Progenitor cell of endocrine pancreas (in vitro differentiated cells): ENCODE data around the gene MTUS2. TPM values are rescaled to one million over a fixed set of nuclear protein-coding genes. Genes with fewer than 3 reads are reported as not detected.

Experiments
- DNase-seq: peaks from one replicate; pipeline ENCODE4 v3.0.0; 2021; ENCODE audit warnings: low spot score; ENCODE audit not compliant: unreplicated experiment
- H3K27ac Mint-ChIP-seq: 2 replicates; pipeline ENCODE4 v1.8.0; 2021; ENCODE audit warnings: mild to moderate bottlenecking, moderate library complexity, mixed read lengths
- H3K27me3 Mint-ChIP-seq: 2 replicates; pipeline ENCODE4 v1.8.0; 2021; ENCODE audit warnings: mixed read lengths
- H3K36me3 Mint-ChIP-seq: 2 replicates; pipeline ENCODE4 v1.8.0; 2022; ENCODE audit warnings: mixed read lengths; ENCODE audit not compliant: insufficient read depth
- H3K4me1 Mint-ChIP-seq: 2 replicates; pipeline ENCODE4 v1.8.0; 2021; ENCODE audit warnings: low read depth, mixed read lengths
- H3K4me3 Mint-ChIP-seq: 2 replicates; pipeline ENCODE4 v1.8.0; 2021; ENCODE audit warnings: low read depth, mild to moderate bottlenecking, moderate library complexity, mixed read lengths
- H3K9me3 Mint-ChIP-seq: 2 replicates; pipeline ENCODE4 v1.8.0; 2021; ENCODE audit warnings: low read depth, mixed read lengths
- total RNA-seq: library from RNA; stranded (reverse); gene quantifications from 2 replicates; pipeline ENCODE4 v1.2.1, GENCODE V29; 2021
- TF ChIP-seq, protein P1 (sequence below): fragments of 200-600 bp; sonication (generic); IDR thresholded peaks from one replicate; pipeline ENCODE4 v1.5.0; 2021; ENCODE audit warnings: antibody characterized with exemption, mild to moderate bottlenecking; ENCODE audit not compliant: unreplicated experiment

MTUS2 gene
- total RNA-seq, 1 donor from 2014 or later: 9.3 TPM

DNA sequence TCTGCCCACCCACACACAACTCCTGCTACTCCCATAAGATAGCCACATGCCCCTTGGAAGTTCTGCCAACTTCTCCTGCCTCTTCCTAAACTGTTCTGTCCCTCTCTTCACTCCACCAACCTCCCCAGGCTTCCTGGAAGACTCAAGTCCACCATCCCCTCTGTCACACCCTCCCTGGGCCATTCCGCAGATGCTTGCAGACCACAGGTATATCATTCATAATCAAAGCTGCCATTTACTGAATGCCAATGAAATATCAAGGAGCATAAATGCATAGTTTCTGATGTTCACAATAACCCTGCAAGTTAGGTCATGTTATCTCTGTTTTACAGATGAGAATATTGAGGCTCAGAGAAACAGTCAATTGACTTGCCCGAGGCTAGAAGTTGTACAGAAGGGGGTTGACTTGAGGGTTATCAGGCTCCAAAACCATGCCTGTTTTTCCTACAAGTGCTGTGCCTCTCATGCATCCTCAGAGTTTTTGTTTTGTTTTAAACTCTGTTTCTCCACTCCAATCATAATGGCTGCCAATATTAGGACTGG is 639.7 kb downstream of the MTUS2 start:
- TF ChIP-seq, protein P1, sequence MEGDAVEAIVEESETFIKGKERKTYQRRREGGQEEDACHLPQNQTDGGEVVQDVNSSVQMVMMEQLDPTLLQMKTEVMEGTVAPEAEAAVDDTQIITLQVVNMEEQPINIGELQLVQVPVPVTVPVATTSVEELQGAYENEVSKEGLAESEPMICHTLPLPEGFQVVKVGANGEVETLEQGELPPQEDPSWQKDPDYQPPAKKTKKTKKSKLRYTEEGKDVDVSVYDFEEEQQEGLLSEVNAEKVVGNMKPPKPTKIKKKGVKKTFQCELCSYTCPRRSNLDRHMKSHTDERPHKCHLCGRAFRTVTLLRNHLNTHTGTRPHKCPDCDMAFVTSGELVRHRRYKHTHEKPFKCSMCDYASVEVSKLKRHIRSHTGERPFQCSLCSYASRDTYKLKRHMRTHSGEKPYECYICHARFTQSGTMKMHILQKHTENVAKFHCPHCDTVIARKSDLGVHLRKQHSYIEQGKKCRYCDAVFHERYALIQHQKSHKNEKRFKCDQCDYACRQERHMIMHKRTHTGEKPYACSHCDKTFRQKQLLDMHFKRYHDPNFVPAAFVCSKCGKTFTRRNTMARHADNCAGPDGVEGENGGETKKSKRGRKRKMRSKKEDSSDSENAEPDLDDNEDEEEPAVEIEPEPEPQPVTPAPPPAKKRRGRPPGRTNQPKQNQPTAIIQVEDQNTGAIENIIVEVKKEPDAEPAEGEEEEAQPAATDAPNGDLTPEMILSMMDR: no peak
- H3K27ac Mint-ChIP-seq: no peak overlapping the region
- H3K36me3 Mint-ChIP-seq: no peaks in the 10 kb centered on the region
- H3K27me3 Mint-ChIP-seq: no peaks in the 10 kb centered on the region
- no peak for DNase-seq
- peaks cover 10% of the 10 kb centered on the region for H3K9me3 Mint-ChIP-seq
- no peak overlapping the region for H3K4me3 Mint-ChIP-seq
- H3K4me1 Mint-ChIP-seq: no peaks in the 10 kb centered on the region

DNA sequence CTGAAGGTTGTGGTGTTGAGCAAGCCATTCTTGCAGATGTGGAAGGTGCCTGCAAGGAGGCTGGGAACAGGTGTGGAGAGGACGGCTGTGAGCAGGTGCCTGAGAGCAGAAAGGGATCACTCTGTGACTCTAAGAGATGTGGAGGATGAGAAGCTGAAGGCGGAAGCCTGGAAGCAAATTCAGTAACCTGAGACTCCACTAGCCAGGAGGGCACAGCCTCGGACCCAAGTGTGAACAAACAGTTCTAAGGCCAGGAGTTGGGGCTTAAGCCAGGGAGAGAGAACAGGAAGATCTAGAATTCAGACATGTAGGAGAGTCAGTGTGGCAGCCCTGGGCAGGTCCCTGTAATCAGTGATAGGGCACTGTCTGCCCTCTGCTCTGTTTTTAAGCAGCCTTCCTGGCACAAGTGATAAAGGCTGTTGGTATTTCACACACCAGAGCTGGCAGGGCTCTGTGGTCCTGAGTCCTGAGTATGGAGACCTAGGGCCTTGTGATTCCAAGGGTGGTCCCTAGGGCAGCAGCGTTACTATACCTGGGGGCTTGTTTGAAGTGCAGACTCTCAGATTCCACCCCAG is 644.1 kb downstream of the MTUS2 start:
- H3K27ac Mint-ChIP-seq: no peak overlapping the region
- H3K27me3 Mint-ChIP-seq: no peaks in the 10 kb centered on the region
- no peaks in the 10 kb centered on the region for H3K4me1 Mint-ChIP-seq
- H3K36me3 Mint-ChIP-seq: no peaks in the 10 kb centered on the region
- H3K9me3 Mint-ChIP-seq: peaks cover 2% of the 10 kb centered on the region
- no peak overlapping the region for H3K4me3 Mint-ChIP-seq
- TF ChIP-seq, protein P1: no peak
- no peak for DNase-seq

DNA sequence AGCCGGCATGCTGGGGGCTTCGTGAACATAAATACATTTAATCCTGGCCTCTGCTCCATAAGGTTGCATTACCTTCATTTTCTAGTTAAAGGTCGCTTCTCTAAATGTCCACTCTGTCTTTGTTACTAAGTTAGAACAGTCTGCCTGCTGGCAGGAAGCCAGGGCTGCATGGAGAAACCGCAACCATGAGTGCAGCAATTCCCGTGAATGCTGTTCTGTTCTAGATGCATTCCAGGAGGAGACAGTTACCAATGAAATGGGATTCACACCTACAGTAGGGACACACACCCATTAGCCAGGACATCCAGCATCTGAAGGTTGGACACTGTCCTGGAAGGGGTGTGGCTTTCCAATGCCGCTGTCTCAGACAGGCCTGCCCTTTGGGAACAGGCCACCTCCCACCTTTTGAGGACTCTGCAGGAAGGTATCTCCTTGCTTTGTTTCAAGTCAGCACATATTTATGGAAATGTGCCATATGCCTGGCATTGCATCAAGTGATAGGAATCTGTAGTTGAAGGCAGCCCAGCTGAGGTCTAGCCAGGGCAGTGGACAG is 645.7 kb downstream of the MTUS2 start:
- H3K9me3 Mint-ChIP-seq: peaks cover 2% of the 10 kb centered on the region
- no peaks in the 10 kb centered on the region for H3K4me1 Mint-ChIP-seq
- peaks cover 7% of the 10 kb centered on the region for H3K27me3 Mint-ChIP-seq
- no peak for DNase-seq
- TF ChIP-seq, protein P1: no peak
- H3K4me3 Mint-ChIP-seq: no peak overlapping the region
- H3K36me3 Mint-ChIP-seq: no peaks in the 10 kb centered on the region
- no peak overlapping the region for H3K27ac Mint-ChIP-seq

DNA sequence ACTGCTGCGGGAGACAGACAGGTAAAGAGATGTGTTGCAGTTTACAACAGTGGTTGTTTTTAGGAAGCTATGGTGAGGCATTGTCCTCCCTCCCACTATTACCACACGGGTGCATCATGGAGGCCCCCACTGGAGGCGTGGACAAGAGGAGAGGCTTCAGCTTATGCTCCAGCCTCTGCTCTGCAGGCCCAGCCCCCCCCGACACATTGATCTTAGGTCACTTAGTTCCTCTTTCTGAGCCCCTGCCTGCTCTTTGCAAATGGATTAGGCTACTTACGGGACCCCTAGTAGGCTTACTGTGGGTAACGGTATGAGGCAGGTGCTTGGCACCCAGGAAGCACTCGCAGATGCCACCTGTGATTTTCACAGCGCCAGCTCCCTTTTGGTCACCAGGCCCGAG is 651.4 kb downstream of the MTUS2 start:
- no peak for DNase-seq
- Mint-ChIP-seq H3K9me3 (no peaks in the 10 kb centered on the region), H3K27me3 (peaks cover 7% of the 10 kb centered on the region), H3K27ac (no peak overlapping the region), H3K36me3 (no peaks in the 10 kb centered on the region), H3K4me1 (no peaks in the 10 kb centered on the region), H3K4me3 (no peak overlapping the region)
- TF ChIP-seq, protein P1: no peak

DNA sequence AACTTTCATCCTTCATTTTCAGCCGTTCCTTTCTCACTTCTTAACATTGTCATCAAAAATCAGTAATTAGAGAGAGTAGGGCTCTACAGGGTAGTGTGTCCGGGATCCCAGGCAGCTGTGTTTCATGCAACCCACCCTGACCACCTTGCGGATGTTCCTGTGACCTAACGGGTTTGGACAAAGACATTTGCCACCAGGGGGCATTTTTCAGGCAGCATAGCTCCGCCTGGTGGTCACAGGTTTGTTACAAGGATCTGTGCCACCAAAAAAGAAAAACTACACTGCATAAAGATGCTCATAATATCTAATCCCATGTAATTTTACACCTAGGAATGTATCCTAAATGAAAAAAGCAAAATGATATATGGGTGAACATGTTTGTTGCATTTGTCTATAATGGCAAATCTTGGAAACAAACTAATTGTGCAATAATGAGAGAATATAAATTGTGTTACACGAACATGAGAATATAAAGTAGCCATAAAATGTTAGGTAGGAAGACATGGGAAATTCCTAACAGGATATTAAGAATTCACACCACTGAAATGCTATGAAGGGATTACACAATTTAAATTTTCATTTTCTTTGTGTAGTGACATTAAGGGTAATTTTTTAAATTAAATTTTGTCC is 652.3 kb downstream of the MTUS2 start:
- Mint-ChIP-seq H3K4me3 (no peak overlapping the region), H3K4me1 (no peaks in the 10 kb centered on the region), H3K36me3 (no peaks in the 10 kb centered on the region), H3K27me3 (peaks cover 10% of the 10 kb centered on the region), H3K27ac (no peak overlapping the region), H3K9me3 (no peaks in the 10 kb centered on the region)
- DNase-seq: peak; percentile 43
- TF ChIP-seq, protein P1: peak; percentile 94
